GM19324 (cell line): ENCODE measurements around the gene CDC25B.
"Not testable (repeated sequence)": the region's sequence is repeated elsewhere in the genome, so short reads cannot be mapped to it uniquely, and the experiment has no call there.

Source experiments
- ATAC-seq: cut with Tn5 transposase; IDR thresholded peaks from one replicate; pipeline ENCODE4 v1.9.1; 2021; ENCODE audit warnings: mild to moderate bottlenecking, moderate library complexity; ENCODE audit not compliant: unreplicated experiment, low FRiP score

CDC25B gene

DNA sequence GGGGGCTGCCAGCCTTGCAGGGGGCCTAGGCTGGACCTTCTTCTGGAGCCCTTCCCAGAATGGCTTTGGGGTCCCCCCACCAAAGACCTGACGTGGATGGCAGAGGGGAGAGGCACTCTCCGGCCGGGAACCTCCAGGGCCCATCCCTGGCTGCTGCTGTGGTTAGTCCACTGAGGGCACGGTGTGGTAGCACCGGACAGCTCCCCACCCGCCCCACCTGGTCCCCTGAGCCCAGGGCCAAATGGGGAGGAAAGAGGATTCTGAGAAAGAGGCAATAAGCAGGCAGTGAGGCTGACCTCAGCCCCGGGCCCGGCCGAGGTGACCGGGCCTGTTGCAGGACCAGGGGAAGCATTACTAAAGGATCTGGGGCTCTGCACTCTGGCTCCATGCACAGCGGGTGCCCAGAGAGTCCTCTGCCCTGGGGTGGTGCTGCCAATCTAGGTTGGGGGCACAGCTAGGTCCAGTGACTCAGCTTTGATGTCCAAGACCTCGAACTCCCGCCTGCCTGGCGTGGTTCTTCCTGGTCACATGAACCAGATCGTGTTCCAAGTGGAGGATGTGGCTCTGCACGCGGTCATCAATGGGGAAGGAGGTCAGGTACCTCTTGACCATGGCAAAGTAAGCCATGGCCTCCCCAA lies 11.8 kb upstream of the CDC25B start:
- no peak for ATAC-seq

DNA sequence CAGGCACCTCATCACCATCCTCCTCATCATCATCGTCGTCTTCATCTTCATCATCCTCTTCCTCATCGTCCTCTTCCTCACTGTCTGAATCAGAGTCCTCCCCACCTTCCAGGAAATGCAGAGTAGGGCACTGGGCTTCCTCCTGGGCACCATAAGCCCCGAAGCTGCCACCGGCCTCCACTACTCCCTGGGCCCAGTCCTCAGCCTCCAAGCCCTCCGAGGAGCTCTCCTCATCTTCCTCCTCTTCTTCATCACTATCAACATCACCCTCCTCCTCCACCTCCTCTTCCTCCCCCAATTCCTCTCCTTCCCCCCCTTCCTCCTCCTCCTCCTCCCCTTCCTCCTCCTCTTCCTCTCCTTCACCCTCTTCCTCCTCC lies 11.3 kb upstream of the CDC25B start:
- no peak for ATAC-seq

DNA sequence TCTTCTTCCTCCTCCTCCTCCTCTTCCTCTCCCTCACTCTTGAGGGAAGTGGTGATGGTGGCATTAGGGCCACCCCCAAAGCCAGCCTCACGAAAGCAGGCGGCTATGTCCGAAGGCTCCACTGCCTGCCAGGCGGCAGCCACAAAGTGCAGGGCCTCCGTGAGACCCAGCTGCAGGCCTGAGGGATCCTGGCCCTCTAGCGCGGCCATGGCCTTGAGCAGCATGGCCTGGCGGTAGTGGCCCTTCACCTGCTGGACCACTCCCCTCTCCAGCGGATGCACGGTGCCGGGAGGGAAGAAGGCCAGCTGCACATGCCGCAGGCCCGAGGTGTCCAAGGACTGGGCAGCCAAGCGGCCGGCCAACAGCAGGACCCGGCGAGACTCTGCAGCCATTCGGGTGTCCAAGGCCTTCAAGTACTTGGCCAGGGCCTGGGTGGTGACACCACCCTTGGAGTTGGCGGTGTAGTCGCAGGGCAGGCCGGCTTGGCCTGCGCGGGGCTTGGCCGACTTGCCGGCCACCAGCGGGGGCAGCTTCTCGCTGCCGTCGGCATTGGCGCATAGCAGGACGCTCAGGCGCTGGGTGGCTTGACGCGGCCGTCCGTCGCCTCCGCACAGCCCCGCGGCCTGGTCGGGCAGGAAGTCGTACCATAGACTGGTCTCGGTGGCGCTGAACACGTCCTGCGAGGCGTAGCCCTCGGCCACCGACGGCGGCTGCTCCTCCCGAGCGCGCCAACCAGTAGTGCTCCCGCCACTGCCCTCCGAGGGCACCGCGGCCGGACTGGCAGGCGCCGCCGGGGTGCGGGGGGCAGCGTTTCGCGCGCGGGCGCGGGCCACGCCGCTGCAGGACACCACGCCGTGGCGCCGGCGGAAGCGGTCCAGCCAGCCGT lies 10.6 kb upstream of the CDC25B start:
- no peak for ATAC-seq

DNA sequence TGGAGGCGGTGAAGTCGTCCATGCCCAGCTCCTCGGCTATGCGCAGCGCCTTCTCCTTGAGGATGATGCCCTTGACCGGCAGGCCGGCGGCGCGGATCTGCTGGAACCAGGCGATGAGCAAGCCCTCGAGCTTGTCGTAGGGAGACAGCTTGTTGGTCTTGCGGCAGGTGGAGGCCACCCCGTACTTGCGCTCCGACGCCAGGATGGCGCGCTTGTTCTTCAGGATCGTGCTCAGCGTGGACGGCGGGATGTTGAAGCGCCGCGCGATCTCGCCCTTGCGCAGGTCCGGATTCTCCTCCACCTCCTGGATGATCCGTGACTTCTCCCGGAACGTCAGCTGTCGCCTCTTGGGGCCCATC lies 10.0 kb upstream of the CDC25B start:
- peak; percentile 24 for ATAC-seq

DNA sequence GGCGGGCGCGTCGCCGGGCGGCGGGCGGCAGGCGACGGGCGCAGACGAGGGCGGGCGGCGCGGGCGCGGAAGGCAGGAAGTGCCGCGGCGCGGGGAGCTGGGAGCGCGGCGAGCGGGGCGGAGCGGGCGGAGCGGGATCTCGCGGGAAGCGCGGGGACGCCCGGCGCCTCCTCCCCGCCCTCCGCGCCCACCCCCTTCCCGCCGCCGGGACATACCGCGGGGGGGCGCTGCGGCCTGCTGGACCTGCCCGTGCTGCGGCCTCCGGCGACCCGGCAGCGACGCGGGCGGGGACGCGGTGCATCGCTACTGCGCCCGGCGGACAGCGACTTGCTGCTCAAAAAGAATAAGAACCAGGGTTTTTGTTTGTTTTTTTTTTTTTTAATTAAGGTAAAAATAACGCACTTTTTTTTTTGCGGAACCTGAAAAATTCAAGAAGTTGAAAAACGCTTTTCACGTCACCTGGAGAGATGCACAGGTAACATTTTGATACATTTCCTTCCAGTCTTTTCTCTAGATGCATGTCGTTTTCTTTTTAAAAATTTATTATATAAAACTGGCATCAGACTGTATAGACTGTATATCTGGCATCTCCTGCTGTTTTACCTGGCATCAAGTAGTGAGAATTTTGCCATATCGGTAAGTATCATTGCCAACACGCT lies 9.3 kb upstream of the CDC25B start, which contains the start of gene CENPB:
TSS of gene CENPB (minus strand) at position 76 of the 659 bp plus-strand sequence. CDS start 257 bp downstream, outside the sequence.
- peak; percentile 73 for ATAC-seq

DNA sequence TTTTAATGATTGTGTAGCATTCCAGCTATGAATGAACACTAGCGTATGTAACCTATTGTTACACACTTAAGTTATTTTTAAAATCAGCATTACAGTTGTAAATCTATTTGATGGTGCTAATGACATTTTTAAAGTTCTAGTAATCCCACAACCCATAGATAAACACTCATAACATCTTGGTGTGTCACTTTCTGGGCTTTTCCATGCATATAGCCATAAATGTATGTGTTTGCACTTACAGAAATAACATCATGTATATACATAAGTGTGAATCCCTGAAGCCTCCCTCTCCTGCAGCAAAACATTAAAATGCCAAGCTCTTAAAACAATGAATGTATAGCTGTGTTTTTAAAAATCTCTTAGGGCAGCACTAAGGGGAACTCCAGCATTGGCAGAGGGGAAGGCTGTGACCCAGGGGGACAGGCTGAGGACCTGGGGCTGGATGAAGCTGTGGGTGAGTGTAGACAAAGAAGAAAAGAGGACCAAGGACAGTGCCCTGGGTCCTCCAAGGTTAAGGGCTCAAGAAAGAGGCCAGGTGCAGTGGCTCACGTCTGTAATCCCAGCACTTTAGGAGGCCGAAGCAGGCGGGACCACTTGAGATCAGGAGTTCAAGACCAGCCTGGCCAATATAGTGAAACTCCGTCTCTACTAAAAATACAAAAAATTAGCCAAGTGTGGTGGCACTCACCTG lies 8.6 kb upstream of the CDC25B start:
- ATAC-seq = no peak

DNA sequence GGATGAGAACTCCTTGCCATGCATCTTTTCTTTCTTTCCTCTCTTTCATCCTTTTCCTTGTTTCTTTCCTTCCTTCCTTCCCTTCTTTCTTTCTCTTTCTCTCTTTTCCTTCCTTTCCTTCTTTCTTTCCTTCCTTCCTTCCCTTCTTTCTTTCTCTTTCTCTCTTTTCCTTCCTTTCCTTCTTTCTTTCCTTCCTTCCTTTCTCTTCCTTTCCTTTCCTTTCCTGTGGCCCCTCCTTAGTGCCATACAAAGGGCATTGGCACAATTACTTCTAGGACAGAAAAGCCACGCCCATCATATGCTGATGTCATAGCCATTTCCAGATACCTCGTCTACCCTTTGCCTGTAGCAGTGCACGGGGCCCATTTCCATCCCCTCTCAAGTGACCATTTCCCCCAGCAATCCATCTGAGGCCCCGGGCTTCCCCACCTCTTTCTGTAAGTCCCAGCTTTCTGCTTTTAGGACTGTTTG lies 7.4 kb upstream of the CDC25B start:
- ATAC-seq = no peak

DNA sequence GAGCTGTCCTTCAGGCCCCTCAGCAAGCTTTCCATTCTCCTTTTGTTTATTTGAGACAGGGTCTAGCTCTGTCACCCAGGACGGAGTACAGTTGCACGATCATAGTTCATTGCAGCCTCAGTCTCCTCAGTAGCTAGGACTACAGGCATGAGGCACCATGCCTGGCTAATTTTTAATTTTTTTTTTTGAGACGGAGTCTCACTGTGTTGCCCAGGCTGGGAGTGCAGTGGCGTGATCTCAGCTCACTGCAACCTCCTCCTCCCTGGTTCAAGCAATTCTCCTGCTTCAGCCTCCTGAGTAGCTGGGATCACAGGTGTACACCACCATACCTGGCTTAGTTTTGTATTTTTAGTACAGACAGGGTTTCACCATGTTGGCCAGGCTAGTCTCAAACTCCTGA lies 6.9 kb upstream of the CDC25B start:
- ATAC-seq = not testable (repeated sequence)

DNA sequence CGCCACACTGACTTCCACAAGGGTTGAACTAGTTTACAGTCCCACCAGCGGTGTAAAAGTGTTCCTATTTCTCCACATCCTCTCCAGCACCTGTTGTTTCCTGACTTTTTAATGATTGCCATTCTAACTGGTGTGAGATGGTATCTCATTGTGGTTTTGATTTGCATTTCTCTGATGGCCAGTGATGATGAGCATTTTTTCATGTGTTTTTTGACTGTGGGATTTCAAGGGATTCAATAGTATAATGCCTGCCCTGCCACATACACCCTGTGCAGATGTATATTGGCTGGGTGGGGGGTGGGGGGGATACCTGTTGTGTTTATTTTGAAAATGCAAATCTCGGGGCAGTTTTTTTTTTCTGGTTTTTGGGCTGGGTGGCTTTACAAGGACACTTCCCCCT lies 1.9 kb upstream of the CDC25B start:
- not testable (repeated sequence) for ATAC-seq

DNA sequence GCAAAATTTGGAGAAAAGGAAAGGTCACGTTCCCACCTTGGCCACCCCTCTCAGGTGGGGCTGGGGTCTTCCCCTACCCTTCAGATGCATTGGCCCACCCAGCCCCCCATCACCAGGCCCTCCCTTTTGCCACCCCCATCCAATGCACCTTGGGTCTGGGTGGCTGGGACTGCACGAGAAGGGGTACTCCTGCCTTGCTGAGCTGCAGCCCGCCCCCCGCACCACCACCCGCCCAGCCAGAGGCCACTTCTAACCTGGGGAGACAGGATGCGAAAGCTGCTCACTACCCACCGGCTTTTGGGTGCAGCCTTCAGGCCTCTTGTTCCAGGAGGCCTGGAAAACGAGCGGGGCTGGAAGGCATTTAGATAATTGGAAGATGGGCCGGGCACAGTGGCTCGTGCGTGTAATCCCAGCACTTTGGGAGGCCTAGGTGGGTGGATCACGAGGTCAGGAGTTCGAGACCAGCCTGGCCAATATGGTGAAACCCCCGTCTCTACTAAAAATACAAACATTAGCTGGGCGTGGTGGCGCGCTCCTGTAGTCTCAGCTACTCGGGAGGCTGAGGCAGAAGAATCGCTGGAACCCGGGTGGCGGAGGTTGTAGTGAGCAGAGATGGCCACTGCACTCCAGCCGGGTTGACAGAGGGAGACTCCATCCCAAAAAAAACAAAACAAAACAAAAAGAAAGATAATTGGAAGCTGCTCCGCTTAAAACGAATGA lies 1.2 kb upstream of the CDC25B start:
- no peak for ATAC-seq

DNA sequence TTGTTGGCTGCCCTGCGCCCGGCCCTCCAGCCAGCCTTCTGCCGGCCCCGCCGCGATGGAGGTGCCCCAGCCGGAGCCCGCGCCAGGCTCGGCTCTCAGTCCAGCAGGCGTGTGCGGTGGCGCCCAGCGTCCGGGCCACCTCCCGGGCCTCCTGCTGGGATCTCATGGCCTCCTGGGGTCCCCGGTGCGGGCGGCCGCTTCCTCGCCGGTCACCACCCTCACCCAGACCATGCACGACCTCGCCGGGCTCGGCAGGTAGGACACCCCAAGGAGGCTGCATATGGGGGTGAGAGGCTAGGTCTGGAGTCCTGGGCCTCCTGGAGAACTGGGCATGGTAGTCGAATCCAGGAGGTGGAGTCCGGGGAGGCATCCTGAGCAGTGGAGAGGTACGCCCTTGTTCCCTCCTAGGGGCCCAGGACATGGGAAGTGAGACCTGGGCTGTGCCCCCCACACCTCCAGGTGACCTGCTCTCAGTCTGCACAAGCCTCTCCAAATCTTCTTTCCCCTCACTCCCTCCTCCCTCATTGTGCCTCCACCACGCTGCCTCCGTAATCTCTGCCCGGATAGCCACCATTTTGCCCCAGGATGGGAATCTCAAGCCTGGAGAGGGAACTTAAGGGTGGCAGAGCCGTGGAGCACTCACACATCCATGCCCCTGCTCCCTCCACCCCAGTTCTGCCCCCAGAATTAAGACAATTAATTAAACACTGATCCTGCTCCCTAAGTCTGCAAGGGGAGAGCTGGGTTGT lies 541 bp downstream of the CDC25B start:
- ATAC-seq = peak; percentile 5

DNA sequence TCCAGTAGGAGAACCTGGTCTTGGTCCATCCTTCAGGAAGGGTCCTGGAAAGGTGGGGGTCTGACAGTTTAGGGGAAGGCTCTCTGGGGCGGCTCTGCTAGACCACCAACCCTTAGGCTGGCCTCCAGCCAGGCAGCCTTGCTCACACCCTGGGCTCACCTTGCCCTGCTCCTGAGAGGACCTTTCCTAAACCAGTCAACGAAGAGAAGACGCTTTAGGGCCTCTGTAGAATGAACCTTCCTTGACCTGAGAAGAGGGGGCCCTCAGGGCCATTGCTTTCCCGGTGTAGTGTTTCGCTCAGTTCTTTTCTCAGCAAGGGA lies 1.1 kb downstream of the CDC25B start:
- no peak for ATAC-seq

DNA sequence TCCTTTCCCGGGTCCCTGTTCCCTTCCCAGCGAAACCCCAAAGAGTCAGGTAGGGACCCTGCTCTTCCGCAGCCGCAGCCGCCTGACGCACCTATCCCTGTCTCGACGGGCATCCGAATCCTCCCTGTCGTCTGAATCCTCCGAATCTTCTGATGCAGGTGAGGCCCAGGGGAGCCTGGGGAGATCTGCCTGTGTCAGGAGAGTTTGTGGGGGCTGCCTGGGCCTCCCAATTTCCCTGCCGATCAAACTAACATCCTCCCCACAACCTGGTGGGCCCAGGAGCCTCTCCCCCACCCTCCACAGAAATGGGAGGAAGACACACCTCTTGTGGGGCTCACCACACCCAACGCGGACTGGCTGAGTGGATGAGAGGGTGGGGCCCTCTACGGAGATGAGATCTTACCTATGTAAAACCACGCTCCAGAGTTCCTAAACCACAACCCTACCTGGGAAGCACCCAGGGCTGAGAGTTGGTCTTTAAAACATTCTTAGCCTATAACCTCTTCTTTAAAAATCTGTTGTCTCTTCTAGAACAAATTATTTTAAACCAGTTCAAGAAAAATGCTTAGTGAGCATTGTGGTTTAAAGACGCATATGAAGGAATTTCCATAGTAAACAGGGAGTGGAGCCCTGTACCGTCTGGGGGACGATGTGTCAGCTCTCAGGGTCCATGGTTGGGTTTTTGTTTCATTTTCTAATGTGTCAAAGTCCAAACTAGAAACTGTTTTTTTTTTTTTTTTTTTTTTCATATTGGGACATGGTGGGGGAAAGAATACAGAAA lies 1.7 kb downstream of the CDC25B start:
- no peak for ATAC-seq

DNA sequence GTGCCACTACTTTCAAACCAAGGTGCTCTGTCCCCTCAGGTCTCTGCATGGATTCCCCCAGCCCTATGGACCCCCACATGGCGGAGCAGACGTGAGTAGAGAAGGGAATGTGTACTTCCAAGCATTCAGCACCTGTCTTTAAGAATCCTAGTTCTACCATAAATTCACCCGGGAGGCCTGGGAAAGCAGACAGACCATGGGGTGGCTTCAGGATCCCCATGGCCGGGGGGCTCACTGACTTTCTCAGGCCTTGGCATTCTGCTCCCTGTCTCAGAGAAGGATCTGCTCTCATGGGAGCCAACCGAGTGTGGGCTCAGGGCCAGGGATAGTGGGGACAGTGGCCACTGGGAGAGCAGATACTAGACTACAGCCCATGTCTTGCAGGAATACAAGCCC lies 2.3 kb downstream of the CDC25B start:
- no peak for ATAC-seq

DNA sequence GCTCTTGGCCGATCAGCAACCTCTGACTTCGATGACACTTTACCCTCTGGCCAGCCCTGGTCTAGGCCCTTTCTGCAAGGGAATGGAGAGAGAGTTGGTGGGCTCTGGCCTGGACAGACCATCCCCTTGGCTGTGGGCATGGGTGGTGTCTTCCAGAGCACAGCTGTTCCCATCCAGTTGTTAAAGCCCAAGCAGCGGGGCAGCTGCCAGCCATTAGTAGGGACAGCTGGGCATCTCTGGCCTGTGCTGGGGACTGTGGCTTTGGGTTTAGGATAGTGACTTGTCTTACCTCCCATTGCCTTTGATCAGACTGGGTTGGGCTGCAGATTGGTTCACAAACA lies 2.8 kb downstream of the CDC25B start:
- no peak for ATAC-seq

DNA sequence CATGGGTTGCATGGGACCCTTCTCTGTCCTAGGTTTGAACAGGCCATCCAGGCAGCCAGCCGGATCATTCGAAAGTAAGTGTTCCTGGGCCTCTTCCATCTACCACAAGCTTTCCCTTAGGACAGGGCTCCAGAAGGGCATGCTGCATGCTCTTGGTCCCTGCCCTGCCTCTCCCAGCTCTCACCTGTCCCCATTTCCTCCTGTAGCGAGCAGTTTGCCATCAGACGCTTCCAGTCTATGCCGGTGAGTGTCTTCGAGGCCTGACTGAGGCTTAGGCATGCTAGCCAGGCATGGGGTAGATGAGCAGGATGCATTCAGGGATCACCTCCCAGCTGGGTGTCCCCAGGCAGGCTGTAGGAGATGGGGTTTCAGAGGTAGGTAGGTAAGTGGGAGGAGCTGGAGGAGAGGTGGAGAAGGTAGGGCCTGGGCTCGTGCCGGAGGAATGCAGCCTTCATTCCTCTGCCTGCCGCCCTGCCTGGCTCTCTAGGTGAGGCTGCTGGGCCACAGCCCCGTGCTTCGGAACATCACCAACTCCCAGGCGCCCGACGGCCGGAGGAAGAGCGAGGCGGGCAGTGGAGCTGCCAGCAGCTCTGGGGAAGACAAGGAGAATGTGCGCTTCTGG lies 4.3 kb downstream of the CDC25B start:
- ATAC-seq = no peak

DNA sequence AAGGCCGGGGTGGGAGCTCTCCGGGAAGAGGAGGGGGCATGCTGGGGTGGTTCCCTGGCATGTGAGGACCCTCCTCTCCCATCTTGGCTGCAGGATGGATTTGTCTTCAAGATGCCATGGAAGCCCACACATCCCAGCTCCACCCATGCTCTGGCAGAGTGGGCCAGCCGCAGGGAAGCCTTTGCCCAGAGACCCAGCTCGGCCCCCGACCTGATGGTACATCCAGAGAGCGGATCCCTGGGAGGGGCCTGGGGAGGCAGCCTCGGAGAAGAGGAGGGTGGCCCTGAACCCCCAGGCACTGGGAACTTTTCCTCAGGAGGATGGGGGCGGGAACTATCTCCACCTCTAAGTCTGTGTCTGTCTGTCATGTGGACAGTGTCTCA lies 4.8 kb downstream of the CDC25B start:
- ATAC-seq = no peak

DNA sequence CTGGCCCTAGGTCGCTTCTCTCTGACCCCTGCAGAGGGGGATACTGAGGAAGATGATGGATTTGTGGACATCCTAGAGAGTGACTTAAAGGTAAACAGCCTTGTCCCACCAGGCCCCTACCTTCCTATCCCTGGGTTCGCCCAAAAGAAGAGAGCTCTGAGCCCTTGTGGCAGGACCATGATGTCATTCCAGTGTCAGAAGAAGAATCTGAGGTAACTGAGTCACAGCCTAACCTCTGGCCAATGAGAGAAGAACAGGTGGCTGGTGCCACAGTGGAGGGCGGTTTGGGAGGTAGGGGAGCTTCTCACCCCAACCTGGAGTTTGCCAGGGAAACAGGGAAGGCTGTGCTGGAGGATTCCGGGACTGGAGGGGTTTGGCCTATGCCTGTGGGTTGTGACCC lies 5.2 kb downstream of the CDC25B start:
- no peak for ATAC-seq

DNA sequence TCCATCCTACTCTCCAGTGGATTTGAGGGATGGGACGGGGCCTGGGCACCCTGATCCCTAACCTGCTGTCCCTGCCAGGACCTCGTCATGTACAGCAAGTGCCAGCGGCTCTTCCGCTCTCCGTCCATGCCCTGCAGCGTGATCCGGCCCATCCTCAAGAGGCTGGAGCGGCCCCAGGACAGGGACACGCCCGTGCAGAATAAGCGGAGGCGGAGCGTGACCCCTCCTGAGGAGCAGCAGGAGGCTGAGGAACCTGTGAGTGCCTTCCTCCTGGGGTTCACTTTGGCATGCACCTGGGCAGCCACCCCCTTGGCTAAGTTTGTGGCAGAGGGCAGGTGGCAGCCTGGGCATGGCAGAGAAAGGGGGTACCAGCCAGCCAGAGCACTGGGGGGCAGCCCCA lies 5.7 kb downstream of the CDC25B start:
- no peak for ATAC-seq
